MCF 10A (cell line): ENCODE results near the gene WDPCP. TPM values are rescaled to one million over a fixed set of nuclear protein-coding genes. Genes with fewer than 3 reads are reported as not detected.
"Not testable (repeated sequence)": the region's sequence is repeated elsewhere in the genome, so short reads cannot be mapped to it uniquely, and the experiment has no call there.

ENCODE experiments used
- BruUV-seq: library from RNA; stranded (reverse); fragments of 400-500 nt; replicated peaks from 2 replicates; lab custom pipeline; 2021; lab: Mats Ljungman, UMichigan
- CTCF ChIA-PET: fragments of 300-600 bp; sonication (Branson Sonifier 250); formaldehyde crosslinking; extraction: SDS; loops from one replicate; lab custom pipeline; 2021; ENCODE audit warnings: antibody characterized with exemption, inconsistent platforms; lab: Yijun Ruan, JAX
- POLR2A ChIA-PET: fragments of 300-600, 350-650 bp; sonication (Branson Sonifier 250); formaldehyde crosslinking; extraction: SDS; loops from one replicate; lab custom pipeline; 2020; ENCODE audit warnings: antibody characterized with exemption, inconsistent platforms; lab: Yijun Ruan, JAX
- DNase-seq: peaks from one replicate; pipeline ENCODE4 v3.0.0-alpha.2; 2018; ENCODE audit not compliant: unreplicated experiment
- H3K27ac Mint-ChIP-seq: one replicate; pipeline ENCODE4 v1.8.0; 2022; ENCODE audit warnings: mild to moderate bottlenecking, low read depth, mixed read lengths; ENCODE audit not compliant: unreplicated experiment
- H3K27me3 Mint-ChIP-seq: one replicate; pipeline ENCODE4 v1.8.0; 2022; ENCODE audit warnings: mixed read lengths; ENCODE audit not compliant: insufficient read depth, unreplicated experiment
- H3K36me3 Mint-ChIP-seq: one replicate; pipeline ENCODE4 v1.8.0; 2022; ENCODE audit warnings: mild to moderate bottlenecking, moderate library complexity, mixed read lengths; ENCODE audit not compliant: insufficient read depth, unreplicated experiment
- H3K4me1 Mint-ChIP-seq: one replicate; pipeline ENCODE4 v1.8.0; 2022; ENCODE audit warnings: mixed read lengths; ENCODE audit not compliant: insufficient read depth, unreplicated experiment
- H3K4me3 Mint-ChIP-seq: one replicate; pipeline ENCODE4 v1.8.0; 2022; ENCODE audit warnings: mild to moderate bottlenecking, moderate library complexity, mixed read lengths; ENCODE audit not compliant: unreplicated experiment
- H3K9me3 Mint-ChIP-seq: one replicate; pipeline ENCODE4 v1.8.0; 2022; ENCODE audit warnings: mixed read lengths; ENCODE audit not compliant: unreplicated experiment
- intact Hi-C: fragments of 100-400 bp; cut with micrococcal nuclease; formaldehyde crosslinking; loops from 2 replicates; pipeline ENCODE4 v1.14.1; 2022
- total RNA-seq: library from RNA; stranded (reverse); gene quantifications from 2 replicates; pipeline ENCODE4 v1.2.3, GENCODE V29; 2022
- TF ChIP-seq, protein P1 (sequence below): fragments of 200-600 bp; IDR thresholded peaks from one replicate; pipeline ENCODE4 v1.8.0; 2022; ENCODE audit warnings: antibody characterized with exemption, mild to moderate bottlenecking; ENCODE audit not compliant: unreplicated experiment

Gene WDPCP
- total RNA-seq, 1 experiment from 2014 or later, result 6.9 TPM

DNA sequence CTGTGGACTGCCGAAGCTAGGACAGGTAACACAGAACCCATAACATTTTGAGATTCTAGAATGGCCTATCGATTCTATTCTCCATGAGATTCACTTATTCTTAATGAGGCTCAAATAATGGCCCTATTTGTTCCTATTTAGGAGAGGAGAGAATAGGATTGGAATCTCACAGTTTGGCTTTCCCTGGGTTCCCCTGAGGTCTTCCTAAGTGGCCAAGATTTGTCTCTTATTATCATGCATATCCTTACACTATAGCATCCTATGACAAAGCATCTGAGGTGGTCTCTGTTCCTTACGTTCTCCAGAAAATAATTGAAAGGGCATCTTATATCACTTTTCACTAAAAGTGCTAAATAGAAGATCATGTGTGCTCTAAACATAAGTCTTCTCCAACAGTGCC is 9.5 kb downstream of the WDPCP start:
- peaks cover 12% of the 10 kb centered on the region for H3K4me1 Mint-ChIP-seq
- no peak overlapping the region for H3K27ac Mint-ChIP-seq
- no peak for DNase-seq
- intact Hi-C loops, result no loop called here
- ChIA-PET CTCF (no interaction called here), POLR2A (interaction anchor here (3.5 kb wide), 1 partner anchor 10 kb away, joined by 36 read pairs; the partner anchor contains the start of genes MDH1 and WDPCP)
- H3K9me3 Mint-ChIP-seq, result peaks cover 6% of the 10 kb centered on the region
- no peak overlapping the region for H3K4me3 Mint-ChIP-seq
- H3K36me3 Mint-ChIP-seq, result no peaks in the 10 kb centered on the region
- H3K27me3 Mint-ChIP-seq, result no peaks in the 10 kb centered on the region
- TF ChIP-seq, protein P1, sequence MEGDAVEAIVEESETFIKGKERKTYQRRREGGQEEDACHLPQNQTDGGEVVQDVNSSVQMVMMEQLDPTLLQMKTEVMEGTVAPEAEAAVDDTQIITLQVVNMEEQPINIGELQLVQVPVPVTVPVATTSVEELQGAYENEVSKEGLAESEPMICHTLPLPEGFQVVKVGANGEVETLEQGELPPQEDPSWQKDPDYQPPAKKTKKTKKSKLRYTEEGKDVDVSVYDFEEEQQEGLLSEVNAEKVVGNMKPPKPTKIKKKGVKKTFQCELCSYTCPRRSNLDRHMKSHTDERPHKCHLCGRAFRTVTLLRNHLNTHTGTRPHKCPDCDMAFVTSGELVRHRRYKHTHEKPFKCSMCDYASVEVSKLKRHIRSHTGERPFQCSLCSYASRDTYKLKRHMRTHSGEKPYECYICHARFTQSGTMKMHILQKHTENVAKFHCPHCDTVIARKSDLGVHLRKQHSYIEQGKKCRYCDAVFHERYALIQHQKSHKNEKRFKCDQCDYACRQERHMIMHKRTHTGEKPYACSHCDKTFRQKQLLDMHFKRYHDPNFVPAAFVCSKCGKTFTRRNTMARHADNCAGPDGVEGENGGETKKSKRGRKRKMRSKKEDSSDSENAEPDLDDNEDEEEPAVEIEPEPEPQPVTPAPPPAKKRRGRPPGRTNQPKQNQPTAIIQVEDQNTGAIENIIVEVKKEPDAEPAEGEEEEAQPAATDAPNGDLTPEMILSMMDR, result no peak
- no TSS peak for BruUV-seq

GRCh38 chr2:63576546-63576945 is 11.7 kb downstream of the WDPCP start:
- ChIA-PET CTCF (interaction anchor here (0.5 kb wide), 1 partner anchor 160 kb away, joined by 5 read pairs; no protein-coding TSS in a partner anchor), POLR2A (interaction anchor here (3.5 kb wide), 1 partner anchor 12 kb away, joined by 36 read pairs; the partner anchor contains the start of genes MDH1 and WDPCP)
- intact Hi-C loops, result no loop called here
- no peaks in the 10 kb centered on the region for H3K9me3 Mint-ChIP-seq
- H3K4me1 Mint-ChIP-seq, result peaks cover 12% of the 10 kb centered on the region
- no peaks in the 10 kb centered on the region for H3K36me3 Mint-ChIP-seq
- no peak for DNase-seq
- BruUV-seq, result no TSS peak
- no peaks in the 10 kb centered on the region for H3K27me3 Mint-ChIP-seq
- no peak overlapping the region for H3K4me3 Mint-ChIP-seq
- TF ChIP-seq, protein P1, result no peak
- no peak overlapping the region for H3K27ac Mint-ChIP-seq

DNA sequence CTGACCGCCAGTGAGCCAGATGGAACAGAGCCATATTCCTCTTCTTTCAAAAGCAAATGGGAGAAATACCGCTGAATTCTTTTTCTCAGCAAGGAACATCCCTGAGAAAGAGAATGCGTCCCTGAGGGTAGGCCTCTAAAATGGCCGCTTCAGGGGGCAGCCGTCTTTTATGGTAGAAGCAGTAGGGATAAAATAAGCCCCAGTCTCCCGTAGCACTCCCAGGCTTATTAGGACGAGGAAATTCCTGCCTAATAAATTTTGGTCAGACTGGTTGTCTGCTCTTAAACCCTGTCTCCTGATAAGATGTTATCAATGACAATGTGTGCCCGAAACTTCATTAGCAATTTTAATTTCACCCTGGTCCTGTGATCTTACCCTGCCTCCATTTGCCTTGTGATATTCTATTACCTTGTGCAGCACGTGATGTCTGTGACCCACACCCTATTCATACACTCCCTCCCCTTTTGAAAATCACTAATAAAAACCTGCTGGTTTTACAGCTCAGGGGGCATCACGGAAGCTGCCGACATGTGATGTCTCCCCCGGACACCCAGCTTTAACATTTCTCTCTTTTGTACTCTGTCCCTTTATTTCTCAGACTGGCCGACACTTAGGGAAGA is 14.4 kb downstream of the WDPCP start:
- H3K4me1 Mint-ChIP-seq, H3K27ac Mint-ChIP-seq, DNase-seq, intact Hi-C loops, BruUV-seq, POLR2A ChIA-PET, H3K27me3 Mint-ChIP-seq, CTCF ChIA-PET, H3K36me3 Mint-ChIP-seq, H3K4me3 Mint-ChIP-seq, H3K9me3 Mint-ChIP-seq: not testable (repeated sequence)

DNA sequence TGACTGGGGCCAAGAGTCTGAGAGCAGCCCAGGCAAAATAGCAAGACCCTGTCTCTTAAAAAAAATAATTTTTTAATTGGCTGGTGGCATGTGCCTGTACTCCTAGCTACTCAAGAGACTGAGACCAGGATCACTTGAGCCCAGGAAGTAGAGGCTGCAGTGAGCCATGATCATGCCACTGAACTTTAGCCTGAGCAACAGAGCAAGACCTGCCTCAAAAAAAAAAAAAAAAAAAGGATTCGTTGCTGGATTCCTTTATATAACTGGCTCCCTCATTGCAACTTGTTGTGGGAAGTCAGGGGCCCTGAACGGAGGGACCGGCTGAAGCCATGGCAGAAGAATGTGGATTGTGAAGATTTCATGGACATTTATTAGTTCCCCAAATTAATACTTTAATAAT is 15.3 kb downstream of the WDPCP start:
- CTCF ChIA-PET, result interaction anchor here (0.7 kb wide), 1 partner anchor 427 kb away, joined by 5 read pairs; no protein-coding TSS in a partner anchor
- H3K4me3 Mint-ChIP-seq, POLR2A ChIA-PET: not testable (repeated sequence)

GRCh38 chr2:63572001-63572400 is 16.3 kb downstream of the WDPCP start:
- H3K4me3 Mint-ChIP-seq, result no peak overlapping the region
- H3K9me3 Mint-ChIP-seq, result no peaks in the 10 kb centered on the region
- H3K4me1 Mint-ChIP-seq, result no peaks in the 10 kb centered on the region
- CTCF ChIA-PET, result no interaction called here
- intact Hi-C loops, result no loop called here
- TF ChIP-seq, protein P1, result no peak
- H3K27me3 Mint-ChIP-seq, result no peaks in the 10 kb centered on the region
- no peak overlapping the region for H3K27ac Mint-ChIP-seq
- POLR2A ChIA-PET, result interaction anchor here (0.7 to 1.2 kb wide), 3 partner anchors 9 to 16 kb away, joined by 3 to 6 read pairs (median 3); no protein-coding TSS in a partner anchor
- no peaks in the 10 kb centered on the region for H3K36me3 Mint-ChIP-seq
- DNase-seq, result no peak
- no TSS peak for BruUV-seq

More for the DNA sequence above, 15.3 kb downstream of the WDPCP start:
- H3K36me3 Mint-ChIP-seq, H3K27ac Mint-ChIP-seq, BruUV-seq, intact Hi-C loops, H3K27me3 Mint-ChIP-seq, H3K4me1 Mint-ChIP-seq, DNase-seq, H3K9me3 Mint-ChIP-seq: not testable (repeated sequence)
